H1 (cell line): ENCODE data around the gene SLAMF6. TPM values are rescaled to one million over a fixed set of nuclear protein-coding genes. Genes with fewer than 3 reads are reported as not detected.

ENCODE experiments used
- CTCF ChIA-PET: fragments of 300-600 bp; sonication (Branson Sonifier 250); formaldehyde crosslinking; loops from one replicate; lab custom pipeline; 2021; ENCODE audit not compliant: partially characterized antibody; lab: Charles Lee
- POLR2A ChIA-PET: fragments of 300-600 bp; sonication (Branson Sonifier 250); formaldehyde crosslinking; loops from one replicate; lab custom pipeline; 2021; ENCODE audit warnings: inconsistent platforms; ENCODE audit not compliant: partially characterized antibody; lab: Charles Lee
- DNase-seq, 2 experiments: peaks; one replicate each; pipeline versions ENCODE4 v3.0.0 to v3.0.0-alpha.2; 2010 to 2022; ENCODE audit warnings: low spot score in 2 of 2, low read depth in 1 of 2, mixed read lengths in 1 of 2
- FAIRE-seq: peaks from 2 replicates; lab custom pipeline; 2011; peaks lifted over from hg19 to GRCh38; lab: Jason Lieb, UNC
- H2AFZ ChIP-seq: 2 replicates; pipeline ENCODE4 v1.8.1; 2012; ENCODE audit warnings: low read length, inconsistent platforms
- H2AK5ac ChIP-seq: 2 replicates; pipeline ENCODE4 v1.6.1; 2013; ENCODE audit warnings: low read depth, low read length
- H2BK120ac ChIP-seq: replicated peaks from 2 replicates; pipeline ENCODE3; 2013; ENCODE audit warnings: low read depth, low read length, inconsistent platforms
- H2BK12ac ChIP-seq: 2 replicates; pipeline ENCODE4 v1.6.1; 2013; ENCODE audit warnings: low read depth, low read length
- H2BK15ac ChIP-seq: 2 replicates; pipeline ENCODE4 v1.6.1; 2013; ENCODE audit warnings: low read length
- H2BK20ac ChIP-seq: 2 replicates; pipeline ENCODE4 v1.6.1; 2013; ENCODE audit warnings: low read length
- H2BK5ac ChIP-seq: 2 replicates; pipeline ENCODE4 v1.6.1; 2013; ENCODE audit warnings: low read depth, low read length
- H3K14ac ChIP-seq: 2 replicates; pipeline ENCODE4 v1.6.1; 2013; ENCODE audit warnings: inconsistent platforms; ENCODE audit not compliant: insufficient read length
- H3K18ac ChIP-seq: 2 replicates; pipeline ENCODE4 v1.6.1; 2013; ENCODE audit warnings: low read length; ENCODE audit errors: extremely low read depth
- H3K23ac ChIP-seq: 2 replicates; pipeline ENCODE4 v1.6.1; 2013; ENCODE audit warnings: inconsistent platforms; ENCODE audit not compliant: insufficient read length
- H3K23me2 ChIP-seq: 2 replicates; pipeline ENCODE4 v1.6.1; 2013; ENCODE audit warnings: low read depth, low read length
- H3K27ac ChIP-seq: 2 replicates; pipeline ENCODE4 v1.6.1; 2011; ENCODE audit warnings: low read depth, low read length, inconsistent platforms
- H3K27me3 ChIP-seq, 4 experiments: replicated peaks in 1 of 4; 1 replicate in 1 of 4; 2 replicates in 3 of 4; pipeline versions ENCODE4 v1.6.1 to v1.8.1; 2011 to 2013; ENCODE audit warnings: low read length in 3 of 4, mild to moderate bottlenecking in 3 of 4, inconsistent platforms in 2 of 4, mixed read lengths in 2 of 4, moderate library complexity in 1 of 4; ENCODE audit not compliant: control insufficient read depth in 3 of 4, insufficient read depth in 3 of 4; ENCODE audit errors: extremely low read depth in 1 of 4
- H3K36me3 ChIP-seq, 4 experiments: 2 replicates each; pipeline versions ENCODE4 v1.6.1 to v1.8.1; 2011 to 2013; ENCODE audit warnings: mild to moderate bottlenecking in 4 of 4, low read length in 3 of 4, moderate library complexity in 2 of 4, control low read depth in 1 of 4, inconsistent platforms in 1 of 4; ENCODE audit not compliant: insufficient read depth in 4 of 4, control insufficient read depth in 2 of 4
- H3K4ac ChIP-seq: replicated peaks from 2 replicates; pipeline ENCODE3; 2013; ENCODE audit warnings: low read length, low read depth, mixed read lengths, inconsistent platforms; ENCODE audit not compliant: insufficient read length
- H3K4me1 ChIP-seq, 4 experiments: replicated peaks in 1 of 4; 1 replicate in 1 of 4; 2 replicates in 3 of 4; pipeline versions ENCODE4 v1.6.1 to v1.8.1; 2011 to 2013; ENCODE audit warnings: low read length in 3 of 4, inconsistent platforms in 2 of 4, mixed read lengths in 1 of 4; ENCODE audit not compliant: insufficient read depth in 4 of 4, control insufficient read depth in 3 of 4
- H3K4me2 ChIP-seq, 2 experiments: 2 replicates each; pipeline versions ENCODE4 v1.6.1 to v1.8.1; 2011 to 2013; ENCODE audit warnings: low read depth in 2 of 2, low read length in 2 of 2, control low read depth in 1 of 2, inconsistent platforms in 1 of 2, mild to moderate bottlenecking in 1 of 2; ENCODE audit not compliant: insufficient read depth in 1 of 2
- H3K4me3 ChIP-seq, 4 experiments: fragments of 200-600, 300-600 bp in 1 of 4; sonication (generic), shearing (Covaris generic), sonication (Bioruptor Twin) in 1 of 4; 2 replicates each; pipeline versions ENCODE4 v1.5.1 to v1.8.1; 2011 to 2016; ENCODE audit warnings: low read length in 4 of 4, low read depth in 3 of 4, control low read depth in 2 of 4, inconsistent platforms in 2 of 4, mild to moderate bottlenecking in 2 of 4, mixed read lengths in 1 of 4, moderate library complexity in 1 of 4; ENCODE audit not compliant: insufficient read depth in 2 of 4; ENCODE audit errors: extremely low read depth in 1 of 4
- H3K56ac ChIP-seq: replicated peaks from 2 replicates; pipeline ENCODE3; 2013; ENCODE audit warnings: low read depth, mild to moderate bottlenecking, mixed read lengths, low read length, inconsistent platforms; ENCODE audit not compliant: insufficient read length
- H3K79me1 ChIP-seq: 2 replicates; pipeline ENCODE4 v1.6.1; 2013; ENCODE audit warnings: low read depth, low read length, control low read depth
- H3K79me2 ChIP-seq, 2 experiments: 2 replicates each; pipeline versions ENCODE4 v1.6.1 to v1.8.1; 2012 to 2013; ENCODE audit warnings: low read length in 2 of 2, mild to moderate bottlenecking in 2 of 2, inconsistent platforms in 1 of 2; ENCODE audit not compliant: insufficient read depth in 2 of 2, control insufficient read depth in 1 of 2
- H3K9ac ChIP-seq, 4 experiments: replicated peaks in 1 of 4; 1 replicate in 1 of 4; 2 replicates in 3 of 4; pipeline versions ENCODE4 v1.6.1 to v1.8.1; 2011 to 2013; ENCODE audit warnings: low read depth in 3 of 4, low read length in 3 of 4, control low read depth in 2 of 4, mild to moderate bottlenecking in 2 of 4, moderate library complexity in 2 of 4, inconsistent platforms in 1 of 4; ENCODE audit errors: extremely low read depth in 1 of 4
- H3K9me3 ChIP-seq, 2 experiments: 2 replicates each; pipeline versions ENCODE4 v1.6.1 to v1.8.1; 2012 to 2013; ENCODE audit warnings: mild to moderate bottlenecking in 2 of 2, moderate library complexity in 2 of 2, control low read depth in 1 of 2, inconsistent platforms in 1 of 2, low read depth in 1 of 2, low read length in 1 of 2, mixed read lengths in 1 of 2; ENCODE audit not compliant: insufficient read depth in 2 of 2
- H4K20me1 ChIP-seq, 2 experiments: replicated peaks in 1 of 2; 2 replicates each; pipeline versions ENCODE3 to v1.8.1; 2011 to 2013; ENCODE audit warnings: inconsistent platforms in 2 of 2, low read length in 2 of 2, mild to moderate bottlenecking in 1 of 2; ENCODE audit not compliant: insufficient read depth in 2 of 2, control insufficient read depth in 1 of 2
- H4K5ac ChIP-seq: 2 replicates; pipeline ENCODE4 v1.6.1; 2013; ENCODE audit warnings: low read length, low read depth, mixed read lengths, inconsistent platforms; ENCODE audit not compliant: insufficient read length
- H4K8ac ChIP-seq: 2 replicates; pipeline ENCODE4 v1.8.0; 2013; ENCODE audit warnings: mild to moderate bottlenecking, moderate library complexity, low read length, inconsistent platforms; ENCODE audit not compliant: insufficient read depth; ENCODE audit errors: extremely low read depth
- H4K91ac ChIP-seq: replicated peaks from 2 replicates; pipeline ENCODE3; 2013; ENCODE audit warnings: low read length, mixed read lengths, inconsistent platforms; ENCODE audit not compliant: insufficient read length
- MAFK ChIP-seq: IDR thresholded peaks from 2 replicates; pipeline ENCODE4 v1.6.1; 2012; ENCODE audit warnings: low read depth, mild to moderate bottlenecking, improper control_type of control experiment, low read length
- WGBS, 2 experiments: shearing (Covaris generic) in 1 of 2; methylation state at CpG; one replicate each; pipeline versions ENCODE4 v1.1.6 to v1.1.7; 2013 to 2015; ENCODE audit warnings: low lambda C conversion rate in 2 of 2, mixed read lengths in 2 of 2, inconsistent platforms in 1 of 2, low coverage in 1 of 2, missing lambda C conversion rate in 1 of 2; ENCODE audit not compliant: insufficient replicate concordance in 2 of 2, insufficient coverage in 1 of 2, insufficient read length in 1 of 2; ENCODE audit errors: extremely low coverage in 1 of 2, missing lambda C conversion rate in 1 of 2; 5-methylcytosine and 5-hydroxymethylcytosine counted together
- long read RNA-seq, 2 experiments: library from RNA in 1 of 2; library from capped mRNA in 1 of 2; stranded (forward); transcript quantifications; one replicate each; pipeline ENCODE4 v2.0.0, GENCODE V29; 2021; ENCODE audit warnings: inconsistent platforms in 1 of 2
- polyA minus RNA-seq, 3 experiments: library from RNA; depleted of rRNA, polyadenylated mRNA; stranded (reverse); fragments of >200 nt; gene quantifications; 1 replicate in 2 of 3; 2 replicates in 1 of 3; pipeline ENCODE4 v1.2.3, GENCODE V29; 2011
- polyA plus RNA-seq, 7 experiments: library from polyadenylated mRNA; depleted of rRNA in 3 of 7; stranded (reverse) in 5 of 7; unstranded in 2 of 7; fragments of >200 nt in 5 of 7; fragments of 200-250 nt in 2 of 7; gene quantifications; 1 replicate in 5 of 7; 2 replicates in 1 of 7; 4 replicates in 1 of 7; pipeline versions ENCODE4 v1.2.1 to v1.2.3, GENCODE V29; 2011 to 2013; ENCODE audit warnings: missing spikeins in 2 of 7, mixed read lengths in 2 of 7
- total RNA-seq: library from RNA; stranded (reverse); fragmentation: NEBNext Ultra II Directional; extraction: Animal tissue kit (Norgen Biotek cat#: 25700); gene quantifications from 2 replicates; pipeline ENCODE4 v1.2.1, GENCODE V29; 2021

Gene SLAMF6
- total RNA-seq (not detected in 2 replicates), polyA plus RNA-seq (2011; rRNA removed) (not detected in 2 replicates), polyA minus RNA-seq (2011; rRNA and poly(A)+ RNA removed) (not detected in 2 replicates)
- polyA plus RNA-seq (2011; cell fraction: cytosol; rRNA removed): not detected
- polyA plus RNA-seq (2011; cell fraction: nucleus; rRNA removed): not detected
- not detected in 4 replicates for polyA plus RNA-seq (2012, experiment 1 of 2)
- polyA plus RNA-seq (2012, experiment 2 of 2): not detected
- polyA plus RNA-seq (2013, experiment 1 of 2): not detected
- not detected for polyA plus RNA-seq (2013, experiment 2 of 2)
- not detected for polyA minus RNA-seq (2011; cell fraction: cytosol; rRNA and poly(A)+ RNA removed)
- not detected for polyA minus RNA-seq (2011; cell fraction: nucleus; rRNA and poly(A)+ RNA removed)
- long read RNA-seq, experiment 1: 0 reads
- long read RNA-seq, experiment 2: 0 reads

DNA sequence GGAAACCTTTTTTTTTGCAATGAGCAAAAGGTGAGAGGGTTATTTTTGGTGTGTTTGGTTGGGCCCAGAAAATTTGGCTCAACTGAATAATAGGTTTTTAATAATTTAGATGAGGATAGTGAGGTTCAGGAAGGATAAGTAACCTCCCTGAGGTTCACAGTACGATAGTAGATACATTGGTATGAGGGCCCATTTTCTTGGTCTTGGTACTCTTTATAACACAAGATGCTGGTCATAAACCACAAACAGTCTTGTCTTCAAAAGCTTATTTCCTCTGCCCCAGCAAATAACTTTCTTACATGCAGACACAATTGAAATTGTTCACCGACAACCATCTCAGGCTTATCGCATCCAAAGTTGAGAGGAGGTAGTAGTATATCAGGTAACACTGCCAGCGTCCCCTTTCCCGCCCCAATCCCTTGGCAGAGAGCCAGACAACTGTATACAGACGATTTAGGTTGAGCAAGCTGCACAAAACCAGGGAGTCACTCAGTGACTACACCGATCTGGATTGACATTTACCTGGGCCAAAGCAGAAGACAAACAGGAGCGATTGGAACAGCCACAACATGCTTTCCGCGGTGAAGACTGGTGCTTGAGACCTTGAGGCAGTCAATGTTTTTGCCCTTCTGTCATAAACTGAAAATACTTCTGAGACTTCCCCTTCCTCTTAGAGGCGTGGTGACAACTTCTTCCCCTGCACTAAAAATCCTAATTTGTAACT is at the start of gene SLAMF6:
Gene SLAMF6, minus strand, starts transcription at position 634 of the 724 bp plus-strand sequence. Its CDS starts 63 bp downstream, at position 571.
- WGBS, 2 experiments: 93% methylated on average over 11 of the region's 11 CpGs; no CpG with 5 or more reads in 1 of the 2 experiments
- Histone ChIP-seq H2AK5ac (no peak within 1 kb of the TSS), H3K27me3 (no peaks in the 10 kb centered on the region), H2AFZ (peak within 1 kb of the TSS; percentile 55; the same call in 1 of the 2 replicates), H3K23me2 (no peaks in the 10 kb centered on the region), H2BK15ac (no peak within 1 kb of the TSS), H3K56ac (no peak within 1 kb of the TSS), H3K79me1 (no peaks in the 10 kb centered on the region), H3K4me3 (no peak within 1 kb of the TSS), H2BK12ac (no peak within 1 kb of the TSS), H3K4me1 (peaks cover 3 to 6% (median 5%) of the 10 kb centered on the region in 4 experiments; a peak in 5 of 7 replicates), H3K79me2 (no peaks in the 10 kb centered on the region), H3K36me3 (no peaks in the 10 kb centered on the region), H4K5ac (no peak within 1 kb of the TSS), H3K9me3 (0 out of 4 replicates have a peak, but pooled peaks cover 0 to 2% of the 10 kb centered on the region in 2 experiments), H4K91ac (no peak within 1 kb of the TSS), H3K18ac (no peak within 1 kb of the TSS), H2BK5ac (no peak within 1 kb of the TSS), H3K4me2 (no peak within 1 kb of the TSS), H3K23ac (no peak within 1 kb of the TSS), H3K9ac (no peak within 1 kb of the TSS), H2BK120ac (no peak within 1 kb of the TSS), H3K14ac (no peak within 1 kb of the TSS), H4K20me1 (no peaks in the 10 kb centered on the region), H2BK20ac (no peak within 1 kb of the TSS), H4K8ac (no peak within 1 kb of the TSS), H3K27ac (no peak within 1 kb of the TSS), H3K4ac (no peak within 1 kb of the TSS)
- no peak for DNase-seq
- no peak for FAIRE-seq
- no peak for TF ChIP-seq MAFK
- POLR2A ChIA-PET: no interaction called here
- CTCF ChIA-PET: interaction anchor here (0.5 to 2.1 kb wide), 5 partner anchors 13 to 143 kb away, joined by 3 to 5 read pairs (median 3); no protein-coding TSS in a partner anchor
